K562 treated with DMSO at 1 percent for 24 hours (cell line): ENCODE results near the gene NUP50. TPM values are rescaled to one million over a fixed set of nuclear protein-coding genes. Genes with fewer than 3 reads are reported as not detected.

Experiments used
- total RNA-seq: library from RNA; unstranded; fragments of 300-600 nt; gene quantifications from 2 replicates; pipeline ENCODE4 v1.2.3, GENCODE V29; 2022; ENCODE audit warnings: low read depth; ENCODE audit not compliant: insufficient read depth

The NUP50 gene
- 45.7 and 51.7 TPM in 2 replicates for total RNA-seq

DNA sequence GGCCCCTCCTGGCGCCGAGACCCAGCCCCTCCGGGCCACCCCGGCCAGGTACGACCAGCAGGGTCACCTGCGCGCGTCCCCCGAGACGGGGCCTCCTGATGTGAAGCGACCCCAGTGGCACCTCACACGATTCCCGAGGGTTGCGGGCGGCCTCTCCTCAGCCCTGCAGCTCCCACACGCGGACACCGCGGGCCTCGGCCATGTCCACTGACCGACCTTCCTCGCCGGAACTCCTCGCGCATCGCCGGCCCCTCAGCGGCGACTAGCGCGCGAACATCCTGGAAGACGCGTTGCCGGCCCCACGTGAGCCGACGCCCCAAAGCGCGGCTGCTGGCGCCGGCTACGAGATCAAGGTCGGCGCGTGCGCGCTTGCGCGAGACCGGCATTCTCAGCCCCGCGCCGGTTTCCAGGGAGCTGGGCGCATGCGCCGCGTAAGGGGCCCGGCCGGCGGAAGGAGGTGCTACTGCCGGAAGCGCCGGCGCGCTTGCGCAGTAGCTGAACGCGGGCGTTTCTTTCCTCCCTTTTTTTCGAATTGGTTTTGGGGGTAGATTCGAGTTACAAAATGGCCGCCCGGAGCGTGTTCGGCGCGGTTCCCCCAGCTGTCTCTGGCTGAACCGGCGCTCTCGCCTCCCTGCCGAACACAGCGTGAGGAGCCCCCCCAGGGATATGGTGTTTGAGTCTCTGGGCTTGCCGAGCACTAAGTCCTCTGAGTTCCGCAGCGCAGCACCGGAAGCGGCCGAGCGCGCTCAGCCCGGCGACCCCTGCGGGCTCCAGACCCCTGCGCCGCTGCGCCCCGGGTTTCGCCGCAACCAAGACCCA, at the start of gene NUP50:
TSS of gene NUP50 (plus strand) at position 475 of the 819 bp plus-strand sequence. CDS start 4,253 bp downstream, outside the sequence.

Other genes starting within 250 kb of the NUP50 start
- gene PHF21B, start 153.9 kb upstream of the NUP50 start, total RNA-seq: not detected in 2 replicates
- 12.4 and 12.5 TPM in 2 replicates for gene KIAA0930, start 77.0 kb downstream of the NUP50 start, total RNA-seq
- gene UPK3A, start 121.0 kb downstream of the NUP50 start, total RNA-seq: not detected in 2 replicates
- 47.2 and 60.2 TPM in 2 replicates for gene FAM118A, start 146.0 kb downstream of the NUP50 start, total RNA-seq
- gene SMC1B, start 249.7 kb downstream of the NUP50 start, total RNA-seq: not detected in 2 replicates
- not detected in 2 replicates for gene RIBC2, start 249.8 kb downstream of the NUP50 start, total RNA-seq